ENCODE measurements around the gene KIF16B.

Gene KIF16B

GRCh38 chr20:16292226-16292880 lies 280.9 kb downstream of the KIF16B start:
- TF ChIP-seq ZFX (IDR thresholded peaks at IDR 0.05; ENCODE audit: borderline replicate concordance) (no peak), CTCF (IDR thresholded peaks at IDR 0.05) (no peak)
- H3K27ac ChIP-seq = no peak overlapping the region

- H3K27ac ChIP-seq = no peak overlapping the region
- TF ChIP-seq CTCF (IDR thresholded peaks at IDR 0.05) (no peak), ZFX (IDR thresholded peaks at IDR 0.05; ENCODE audit: borderline replicate concordance) (no peak)
Observed at GRCh38 chr20:16290358-16290757, 282.9 kb downstream of the KIF16B start.

- TF ChIP-seq ZFX (IDR thresholded peaks at IDR 0.05; ENCODE audit: borderline replicate concordance) (no peak), CTCF (IDR thresholded peaks at IDR 0.05) (no peak)
- H3K27ac ChIP-seq = no peak overlapping the region
Observed at GRCh38 chr20:16287776-16288175, 285.5 kb downstream of the KIF16B start.

GRCh38 chr20:16286601-16287000 lies 286.6 kb downstream of the KIF16B start:
- TF ChIP-seq CTCF (IDR thresholded peaks at IDR 0.05) (no peak), ZFX (IDR thresholded peaks at IDR 0.05; ENCODE audit: borderline replicate concordance) (no peak)
- H3K27ac ChIP-seq = no peak overlapping the region

GRCh38 chr20:16284385-16285100 lies 288.7 kb downstream of the KIF16B start:
- TF ChIP-seq ZFX (IDR thresholded peaks at IDR 0.05; ENCODE audit: borderline replicate concordance) (no peak), CTCF (IDR thresholded peaks at IDR 0.05) (no peak)
- no peak overlapping the region for H3K27ac ChIP-seq

- H3K27ac ChIP-seq = no peak overlapping the region
- TF ChIP-seq CTCF (IDR thresholded peaks at IDR 0.05) (no peak), ZFX (IDR thresholded peaks at IDR 0.05; ENCODE audit: borderline replicate concordance) (no peak)
Observed at GRCh38 chr20:16283978-16284377, 289.3 kb downstream of the KIF16B start.

- H3K27ac ChIP-seq = no peak overlapping the region
- TF ChIP-seq ZFX (IDR thresholded peaks at IDR 0.05; ENCODE audit: borderline replicate concordance) (no peak), CTCF (IDR thresholded peaks at IDR 0.05) (no peak)
Observed at GRCh38 chr20:16283307-16283706, 289.9 kb downstream of the KIF16B start.
